ENCODE measurements around the gene FGF4.

- TF ChIP-seq SP1 (IDR thresholded peaks at IDR 0.05): no peak
- TF ChIP-seq FOXM1 (IDR thresholded peaks at IDR 0.05; ENCODE audit: borderline replicate concordance): no peak
- TF ChIP-seq ARNT (IDR thresholded peaks at IDR 0.05): no peak
- TF ChIP-seq ZNF384 (IDR thresholded peaks at IDR 0.05): no peak
- no peak for TF ChIP-seq FOXK2 (IDR thresholded peaks at IDR 0.05)
These were observed 40.3 kb downstream of the FGF4 start for GRCh38 chr11:69734841-69735240.

Data from HEK293T (cell line).